Epithelial cell of esophagus (primary cell): Measurements from ENCODE around the gene L3MBTL4.

Experiments
- DNase-seq: peaks from one replicate; pipeline ENCODE4 v3.0.0; 2010; ENCODE audit warnings: low read depth
- H3K4me3 ChIP-seq: 2 replicates; pipeline ENCODE4 v1.5.1; 2011; ENCODE audit warnings: mild to moderate bottlenecking, low read length, control low read depth
- TF ChIP-seq, protein P1 (sequence below): IDR thresholded peaks from 2 replicates; pipeline ENCODE4 v1.5.1; 2011; ENCODE audit warnings: low read depth, mild to moderate bottlenecking, low read length, control low read depth, inconsistent platforms; ENCODE audit not compliant: insufficient read depth; ENCODE audit errors: missing control alignments

Gene L3MBTL4

DNA sequence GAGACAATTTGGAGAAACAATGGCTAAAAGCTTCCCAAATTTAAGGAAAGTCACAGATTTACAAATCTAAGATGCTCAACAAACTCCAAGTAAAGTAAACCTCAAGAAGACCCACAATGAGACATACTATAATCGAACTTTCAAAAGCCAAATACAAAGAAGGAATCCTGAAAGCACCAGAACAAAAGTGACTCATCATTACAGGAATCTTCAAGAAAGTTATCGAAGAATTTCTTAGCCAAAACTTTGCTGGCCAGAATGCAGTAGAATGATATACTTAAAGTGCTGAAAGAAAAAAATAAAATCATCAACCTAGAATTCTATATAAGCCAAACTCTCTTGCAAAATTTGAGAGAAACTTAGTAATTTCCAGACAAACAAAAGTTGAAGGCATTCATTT is 412.8 kb downstream of the L3MBTL4 start:
- TF ChIP-seq, protein P1, sequence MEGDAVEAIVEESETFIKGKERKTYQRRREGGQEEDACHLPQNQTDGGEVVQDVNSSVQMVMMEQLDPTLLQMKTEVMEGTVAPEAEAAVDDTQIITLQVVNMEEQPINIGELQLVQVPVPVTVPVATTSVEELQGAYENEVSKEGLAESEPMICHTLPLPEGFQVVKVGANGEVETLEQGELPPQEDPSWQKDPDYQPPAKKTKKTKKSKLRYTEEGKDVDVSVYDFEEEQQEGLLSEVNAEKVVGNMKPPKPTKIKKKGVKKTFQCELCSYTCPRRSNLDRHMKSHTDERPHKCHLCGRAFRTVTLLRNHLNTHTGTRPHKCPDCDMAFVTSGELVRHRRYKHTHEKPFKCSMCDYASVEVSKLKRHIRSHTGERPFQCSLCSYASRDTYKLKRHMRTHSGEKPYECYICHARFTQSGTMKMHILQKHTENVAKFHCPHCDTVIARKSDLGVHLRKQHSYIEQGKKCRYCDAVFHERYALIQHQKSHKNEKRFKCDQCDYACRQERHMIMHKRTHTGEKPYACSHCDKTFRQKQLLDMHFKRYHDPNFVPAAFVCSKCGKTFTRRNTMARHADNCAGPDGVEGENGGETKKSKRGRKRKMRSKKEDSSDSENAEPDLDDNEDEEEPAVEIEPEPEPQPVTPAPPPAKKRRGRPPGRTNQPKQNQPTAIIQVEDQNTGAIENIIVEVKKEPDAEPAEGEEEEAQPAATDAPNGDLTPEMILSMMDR = no peak
- H3K4me3 ChIP-seq = no peak overlapping the region
- DNase-seq = no peak

DNA sequence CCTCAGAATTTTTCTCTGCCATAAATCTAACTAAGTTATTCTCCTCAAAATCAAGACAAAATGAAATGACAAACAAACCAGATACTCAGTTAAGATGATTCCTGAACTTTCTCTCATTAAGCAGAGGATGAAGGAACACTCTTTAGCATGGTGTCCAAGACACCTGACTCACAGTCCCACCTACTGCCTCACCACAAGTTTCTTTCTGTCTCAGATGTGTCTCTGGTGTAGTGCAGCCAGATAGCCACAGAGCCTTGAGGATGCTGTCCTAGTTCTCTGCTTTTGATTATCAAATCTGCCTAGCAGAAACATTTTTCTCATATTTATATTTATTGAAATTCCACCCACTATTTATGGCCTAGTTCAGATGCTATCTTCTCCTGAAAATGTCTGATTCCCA is 415.8 kb downstream of the L3MBTL4 start:
- TF ChIP-seq, protein P1 = no peak
- no peak for DNase-seq
- H3K4me3 ChIP-seq = no peak overlapping the region

DNA sequence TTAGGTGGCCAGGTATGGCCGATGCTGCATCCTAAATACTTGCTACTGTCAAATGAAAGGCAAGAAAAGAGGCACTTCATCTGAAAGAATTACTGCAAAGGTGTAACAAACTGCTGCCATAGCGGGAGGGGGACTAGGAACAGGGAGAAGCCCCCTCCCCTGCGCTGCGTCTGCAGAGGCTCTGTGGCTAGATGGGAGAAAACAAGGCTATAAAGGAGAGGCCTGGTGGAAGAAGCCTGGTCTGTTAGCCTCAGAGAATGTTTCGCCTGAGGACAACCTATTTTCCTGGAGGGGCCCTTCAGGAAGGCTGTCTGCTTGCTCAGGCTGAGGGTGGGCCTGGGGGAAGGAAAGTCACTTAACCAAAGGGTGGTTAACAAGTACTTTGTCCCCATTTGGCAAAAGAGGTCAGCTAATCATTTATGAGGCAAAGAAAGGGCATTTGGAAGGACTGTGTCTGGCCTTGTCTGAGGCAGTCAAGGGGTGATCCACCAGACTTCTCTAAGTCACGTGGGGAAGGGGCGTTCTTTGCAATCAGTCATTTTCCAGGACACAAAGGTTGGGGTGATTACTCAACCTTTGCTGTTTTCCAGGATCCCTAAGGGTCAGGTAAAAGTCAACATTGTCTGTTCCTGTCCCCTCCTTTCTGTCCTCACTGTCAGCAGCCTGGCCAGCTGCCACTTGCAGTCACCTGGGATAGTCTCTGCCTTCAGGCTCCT is 416.4 kb downstream of the L3MBTL4 start:
- no peak overlapping the region for H3K4me3 ChIP-seq
- DNase-seq = no peak
- TF ChIP-seq, protein P1 = no peak

DNA sequence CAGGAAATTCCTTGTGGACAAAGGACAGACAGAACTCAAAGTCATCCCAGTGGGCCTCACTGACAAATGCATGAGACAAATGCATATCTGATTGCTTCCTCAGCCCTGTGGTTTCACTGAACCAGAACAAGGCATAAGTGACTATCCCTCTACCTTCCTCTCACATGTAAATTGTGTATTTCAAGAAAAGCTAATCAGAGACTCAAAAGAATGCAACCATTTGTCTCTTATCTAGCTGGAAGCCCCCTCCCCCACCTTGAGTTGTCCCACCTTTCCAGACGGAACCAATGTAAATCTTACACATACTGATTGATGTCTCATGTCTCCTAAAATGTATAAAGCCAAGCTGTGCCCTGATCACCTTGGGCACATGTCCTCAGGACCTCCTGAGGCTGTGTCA is 417.4 kb downstream of the L3MBTL4 start:
- TF ChIP-seq, protein P1 = no peak
- DNase-seq = no peak
- H3K4me3 ChIP-seq = no peak overlapping the region

DNA sequence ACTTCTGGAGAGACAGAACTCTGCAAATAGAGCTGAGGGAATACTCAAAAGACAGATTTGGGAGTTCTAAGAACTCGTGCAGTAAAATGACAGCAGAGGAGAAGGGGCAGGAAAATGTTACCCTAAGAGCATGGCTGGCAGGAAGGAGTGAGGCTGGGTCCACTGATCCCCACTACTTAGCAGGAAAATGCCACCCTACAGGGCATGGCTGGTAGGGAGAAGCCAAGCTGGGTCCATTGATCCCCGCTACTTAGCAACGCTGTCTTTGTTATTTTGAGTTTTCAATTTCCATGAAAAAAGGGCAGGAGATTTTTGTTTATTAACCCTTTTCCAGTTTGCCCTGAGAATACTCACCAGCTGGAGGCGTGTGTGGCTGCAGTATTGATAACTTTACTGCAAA is 419.1 kb downstream of the L3MBTL4 start:
- TF ChIP-seq, protein P1 = no peak
- H3K4me3 ChIP-seq = no peak overlapping the region
- DNase-seq = no peak

DNA sequence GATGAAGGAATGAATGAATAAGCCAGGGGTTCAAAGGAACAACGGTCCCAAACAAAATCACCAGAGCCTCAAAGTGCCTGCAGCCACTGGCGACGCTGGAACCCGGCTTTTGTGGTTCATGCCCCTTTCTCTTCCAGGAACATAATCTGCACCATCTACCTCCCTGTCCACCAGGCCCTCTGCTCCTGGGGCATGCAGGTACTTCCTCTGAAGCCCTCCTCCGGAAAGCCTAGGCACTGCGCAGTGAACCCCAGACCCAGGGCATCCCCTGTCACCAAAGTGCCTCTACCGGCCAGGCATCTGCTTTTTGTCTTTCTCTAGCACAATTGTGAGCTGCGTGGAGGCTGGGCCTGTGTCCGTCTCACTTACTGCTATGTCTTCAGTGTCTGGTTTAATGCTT is 420.8 kb downstream of the L3MBTL4 start:
- no peak overlapping the region for H3K4me3 ChIP-seq
- TF ChIP-seq, protein P1 = no peak
- no peak for DNase-seq

DNA sequence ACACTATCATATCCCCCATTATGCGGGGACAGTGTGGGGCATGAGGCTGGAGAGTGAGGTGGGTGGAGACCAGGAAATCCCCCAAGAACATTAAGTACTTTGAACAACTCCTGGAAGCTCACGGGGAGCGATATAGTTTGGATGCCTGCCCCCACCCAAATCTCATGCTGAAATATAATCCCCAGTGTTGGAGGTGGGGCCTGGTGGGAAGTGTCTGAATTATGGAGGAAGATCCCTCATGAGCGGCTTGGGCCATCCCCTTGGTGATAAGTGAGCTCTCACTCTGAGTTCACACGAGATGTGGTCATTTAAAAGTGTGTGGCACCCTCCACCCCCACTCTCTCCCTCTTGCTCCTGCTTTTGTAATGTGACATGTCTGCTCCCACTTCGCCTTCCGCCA is 422.3 kb downstream of the L3MBTL4 start:
- TF ChIP-seq, protein P1 = no peak
- no peak overlapping the region for H3K4me3 ChIP-seq
- no peak for DNase-seq
